H1 (cell line): ENCODE measurements around the gene ZFP36L2. TPM values are rescaled to one million over a fixed set of nuclear protein-coding genes. Genes with fewer than 3 reads are reported as not detected.

ENCODE experiments used
- CTCF ChIA-PET: fragments of 300-600 bp; sonication (Branson Sonifier 250); formaldehyde crosslinking; loops from one replicate; lab custom pipeline; 2021; ENCODE audit not compliant: partially characterized antibody; lab: Charles Lee
- POLR2A ChIA-PET: fragments of 300-600 bp; sonication (Branson Sonifier 250); formaldehyde crosslinking; loops from one replicate; lab custom pipeline; 2021; ENCODE audit warnings: inconsistent platforms; ENCODE audit not compliant: partially characterized antibody; lab: Charles Lee
- DNase-seq, 2 experiments: peaks; one replicate each; pipeline versions ENCODE4 v3.0.0 to v3.0.0-alpha.2; 2010 to 2022; ENCODE audit warnings: low spot score in 2 of 2, low read depth in 1 of 2, mixed read lengths in 1 of 2
- FAIRE-seq: peaks from 2 replicates; lab custom pipeline; 2011; peaks lifted over from hg19 to GRCh38; lab: Jason Lieb, UNC
- H2AFZ ChIP-seq: 2 replicates; pipeline ENCODE4 v1.8.1; 2012; ENCODE audit warnings: low read length, inconsistent platforms
- H2AK5ac ChIP-seq: 2 replicates; pipeline ENCODE4 v1.6.1; 2013; ENCODE audit warnings: low read depth, low read length
- H2BK120ac ChIP-seq: replicated peaks from 2 replicates; pipeline ENCODE3; 2013; ENCODE audit warnings: low read depth, low read length, inconsistent platforms
- H2BK12ac ChIP-seq: 2 replicates; pipeline ENCODE4 v1.6.1; 2013; ENCODE audit warnings: low read depth, low read length
- H2BK15ac ChIP-seq: 2 replicates; pipeline ENCODE4 v1.6.1; 2013; ENCODE audit warnings: low read length
- H2BK20ac ChIP-seq: 2 replicates; pipeline ENCODE4 v1.6.1; 2013; ENCODE audit warnings: low read length
- H2BK5ac ChIP-seq: 2 replicates; pipeline ENCODE4 v1.6.1; 2013; ENCODE audit warnings: low read depth, low read length
- H3K14ac ChIP-seq: 2 replicates; pipeline ENCODE4 v1.6.1; 2013; ENCODE audit warnings: inconsistent platforms; ENCODE audit not compliant: insufficient read length
- H3K18ac ChIP-seq: 2 replicates; pipeline ENCODE4 v1.6.1; 2013; ENCODE audit warnings: low read length; ENCODE audit errors: extremely low read depth
- H3K23ac ChIP-seq: 2 replicates; pipeline ENCODE4 v1.6.1; 2013; ENCODE audit warnings: inconsistent platforms; ENCODE audit not compliant: insufficient read length
- H3K23me2 ChIP-seq: 2 replicates; pipeline ENCODE4 v1.6.1; 2013; ENCODE audit warnings: low read depth, low read length
- H3K27ac ChIP-seq: 2 replicates; pipeline ENCODE4 v1.6.1; 2011; ENCODE audit warnings: low read depth, low read length, inconsistent platforms
- H3K27me3 ChIP-seq, 4 experiments: replicated peaks in 1 of 4; 1 replicate in 1 of 4; 2 replicates in 3 of 4; pipeline versions ENCODE4 v1.6.1 to v1.8.1; 2011 to 2013; ENCODE audit warnings: low read length in 3 of 4, mild to moderate bottlenecking in 3 of 4, inconsistent platforms in 2 of 4, mixed read lengths in 2 of 4, moderate library complexity in 1 of 4; ENCODE audit not compliant: control insufficient read depth in 3 of 4, insufficient read depth in 3 of 4; ENCODE audit errors: extremely low read depth in 1 of 4
- H3K36me3 ChIP-seq, 4 experiments: 2 replicates each; pipeline versions ENCODE4 v1.6.1 to v1.8.1; 2011 to 2013; ENCODE audit warnings: mild to moderate bottlenecking in 4 of 4, low read length in 3 of 4, moderate library complexity in 2 of 4, control low read depth in 1 of 4, inconsistent platforms in 1 of 4; ENCODE audit not compliant: insufficient read depth in 4 of 4, control insufficient read depth in 2 of 4
- H3K4ac ChIP-seq: replicated peaks from 2 replicates; pipeline ENCODE3; 2013; ENCODE audit warnings: low read length, low read depth, mixed read lengths, inconsistent platforms; ENCODE audit not compliant: insufficient read length
- H3K4me1 ChIP-seq, 4 experiments: replicated peaks in 1 of 4; 1 replicate in 1 of 4; 2 replicates in 3 of 4; pipeline versions ENCODE4 v1.6.1 to v1.8.1; 2011 to 2013; ENCODE audit warnings: low read length in 3 of 4, inconsistent platforms in 2 of 4, mixed read lengths in 1 of 4; ENCODE audit not compliant: insufficient read depth in 4 of 4, control insufficient read depth in 3 of 4
- H3K4me2 ChIP-seq, 2 experiments: 2 replicates each; pipeline versions ENCODE4 v1.6.1 to v1.8.1; 2011 to 2013; ENCODE audit warnings: low read depth in 2 of 2, low read length in 2 of 2, control low read depth in 1 of 2, inconsistent platforms in 1 of 2, mild to moderate bottlenecking in 1 of 2; ENCODE audit not compliant: insufficient read depth in 1 of 2
- H3K4me3 ChIP-seq, 4 experiments: fragments of 200-600, 300-600 bp in 1 of 4; sonication (generic), shearing (Covaris generic), sonication (Bioruptor Twin) in 1 of 4; 2 replicates each; pipeline versions ENCODE4 v1.5.1 to v1.8.1; 2011 to 2016; ENCODE audit warnings: low read length in 4 of 4, low read depth in 3 of 4, control low read depth in 2 of 4, inconsistent platforms in 2 of 4, mild to moderate bottlenecking in 2 of 4, mixed read lengths in 1 of 4, moderate library complexity in 1 of 4; ENCODE audit not compliant: insufficient read depth in 2 of 4; ENCODE audit errors: extremely low read depth in 1 of 4
- H3K56ac ChIP-seq: replicated peaks from 2 replicates; pipeline ENCODE3; 2013; ENCODE audit warnings: low read depth, mild to moderate bottlenecking, mixed read lengths, low read length, inconsistent platforms; ENCODE audit not compliant: insufficient read length
- H3K79me1 ChIP-seq: 2 replicates; pipeline ENCODE4 v1.6.1; 2013; ENCODE audit warnings: low read depth, low read length, control low read depth
- H3K79me2 ChIP-seq, 2 experiments: 2 replicates each; pipeline versions ENCODE4 v1.6.1 to v1.8.1; 2012 to 2013; ENCODE audit warnings: low read length in 2 of 2, mild to moderate bottlenecking in 2 of 2, inconsistent platforms in 1 of 2; ENCODE audit not compliant: insufficient read depth in 2 of 2, control insufficient read depth in 1 of 2
- H3K9ac ChIP-seq, 4 experiments: replicated peaks in 1 of 4; 1 replicate in 1 of 4; 2 replicates in 3 of 4; pipeline versions ENCODE4 v1.6.1 to v1.8.1; 2011 to 2013; ENCODE audit warnings: low read depth in 3 of 4, low read length in 3 of 4, control low read depth in 2 of 4, mild to moderate bottlenecking in 2 of 4, moderate library complexity in 2 of 4, inconsistent platforms in 1 of 4; ENCODE audit errors: extremely low read depth in 1 of 4
- H3K9me3 ChIP-seq, 2 experiments: 2 replicates each; pipeline versions ENCODE4 v1.6.1 to v1.8.1; 2012 to 2013; ENCODE audit warnings: mild to moderate bottlenecking in 2 of 2, moderate library complexity in 2 of 2, control low read depth in 1 of 2, inconsistent platforms in 1 of 2, low read depth in 1 of 2, low read length in 1 of 2, mixed read lengths in 1 of 2; ENCODE audit not compliant: insufficient read depth in 2 of 2
- H4K20me1 ChIP-seq, 2 experiments: replicated peaks in 1 of 2; 2 replicates each; pipeline versions ENCODE3 to v1.8.1; 2011 to 2013; ENCODE audit warnings: inconsistent platforms in 2 of 2, low read length in 2 of 2, mild to moderate bottlenecking in 1 of 2; ENCODE audit not compliant: insufficient read depth in 2 of 2, control insufficient read depth in 1 of 2
- H4K5ac ChIP-seq: 2 replicates; pipeline ENCODE4 v1.6.1; 2013; ENCODE audit warnings: low read length, low read depth, mixed read lengths, inconsistent platforms; ENCODE audit not compliant: insufficient read length
- H4K8ac ChIP-seq: 2 replicates; pipeline ENCODE4 v1.8.0; 2013; ENCODE audit warnings: mild to moderate bottlenecking, moderate library complexity, low read length, inconsistent platforms; ENCODE audit not compliant: insufficient read depth; ENCODE audit errors: extremely low read depth
- H4K91ac ChIP-seq: replicated peaks from 2 replicates; pipeline ENCODE3; 2013; ENCODE audit warnings: low read length, mixed read lengths, inconsistent platforms; ENCODE audit not compliant: insufficient read length
- PHF8 ChIP-seq: fragments of 200-600 bp; sonication (generic); conservative IDR thresholded peaks from 2 replicates; pipeline ENCODE4 v1.7.1; 2012; ENCODE audit warnings: low read depth, mild to moderate bottlenecking, inconsistent platforms, low read length, moderate library complexity
- TEAD4 ChIP-seq: IDR thresholded peaks from 2 replicates; pipeline ENCODE4 v1.6.1; 2012; ENCODE audit warnings: low read depth, low read length, inconsistent platforms, mixed read lengths
- WGBS, 2 experiments: shearing (Covaris generic) in 1 of 2; methylation state at CpG; one replicate each; pipeline versions ENCODE4 v1.1.6 to v1.1.7; 2013 to 2015; ENCODE audit warnings: low lambda C conversion rate in 2 of 2, mixed read lengths in 2 of 2, inconsistent platforms in 1 of 2, low coverage in 1 of 2, missing lambda C conversion rate in 1 of 2; ENCODE audit not compliant: insufficient replicate concordance in 2 of 2, insufficient coverage in 1 of 2, insufficient read length in 1 of 2; ENCODE audit errors: extremely low coverage in 1 of 2, missing lambda C conversion rate in 1 of 2; 5-methylcytosine and 5-hydroxymethylcytosine counted together
- polyA plus RNA-seq, 7 experiments: library from polyadenylated mRNA; depleted of rRNA in 3 of 7; stranded (reverse) in 5 of 7; unstranded in 2 of 7; fragments of >200 nt in 5 of 7; fragments of 200-250 nt in 2 of 7; gene quantifications; 1 replicate in 5 of 7; 2 replicates in 1 of 7; 4 replicates in 1 of 7; pipeline versions ENCODE4 v1.2.1 to v1.2.3, GENCODE V29; 2011 to 2013; ENCODE audit warnings: missing spikeins in 2 of 7, mixed read lengths in 2 of 7
- total RNA-seq: library from RNA; stranded (reverse); fragmentation: NEBNext Ultra II Directional; extraction: Animal tissue kit (Norgen Biotek cat#: 25700); gene quantifications from 2 replicates; pipeline ENCODE4 v1.2.1, GENCODE V29; 2021

The ZFP36L2 gene
- total and polyA plus RNA-seq, 2 of the 8 experiments (the other 6 are each of a cell fraction or from before 2014, with no cell fraction given): 13.4 to 102 TPM

- Histone ChIP-seq H3K79me1 (no peaks in the 10 kb centered on the region), H3K56ac (peak overlapping the region; percentile 28), H3K4me1 (peaks cover 8 to 27% (median 18%) of the 10 kb centered on the region in 4 experiments), H3K4me3 (peak overlapping the region; percentile 68 to 88 (median 85)), H2BK5ac (peak overlapping the region; percentile 87; the same call in 1 of the 2 replicates), H4K91ac (no peak overlapping the region), H2BK120ac (no peak overlapping the region), H2AK5ac (no peak overlapping the region), H2BK20ac (no peak overlapping the region), H3K27ac (no peak overlapping the region), H3K36me3 (peaks cover 2 to 35% (median 17%) of the 10 kb centered on the region in 4 experiments; a peak in 6 of 8 replicates), H2BK15ac (no peak overlapping the region), H2AFZ (no peak overlapping the region), H3K4me2 (peak overlapping the region; percentile 78 to 80), H3K18ac (peak overlapping the region; percentile 44; the same call in 1 of the 2 replicates), H4K20me1 (peaks cover 11% of the 10 kb centered on the region in 2 experiments), H3K4ac (no peak overlapping the region), H3K9me3 (no peaks in the 10 kb centered on the region), H3K9ac (peak overlapping the region in 2 of 4 experiments; percentile 3 to 85; a peak in 3 of 7 replicates), H3K14ac (no peak overlapping the region), H4K8ac (peak overlapping the region; percentile 76), H3K27me3 (no peaks in the 10 kb centered on the region), H3K23ac (no peak overlapping the region), H3K79me2 (peaks cover 17 to 60% of the 10 kb centered on the region in 2 experiments), H4K5ac (peak overlapping the region; percentile 75), H2BK12ac (no peak overlapping the region), H3K23me2 (peaks cover 3% of the 10 kb centered on the region)
- TF ChIP-seq TEAD4 (no peak), PHF8 (0 out of 2 replicates have a peak, but pooled peaks have one; percentile 25)
- ChIA-PET CTCF (interaction anchor here (0.6 to 7.4 kb wide), 23 partner anchors 10 to 451 kb away, joined by 3 to 91 read pairs (median 4); no protein-coding TSS in a partner anchor), POLR2A (interaction anchor here (0.5 to 8.6 kb wide), 10 partner anchors 10 to 97 kb away, joined by 3 to 52 read pairs (median 4); no protein-coding TSS in a partner anchor)
- WGBS, 2 experiments: 3% methylated on average over 47 of the region's 74 CpGs; no CpG with 5 or more reads in 1 of the 2 experiments
- FAIRE-seq: no peak
- DNase-seq: peak in 1 of 2 experiments; percentile 66
These were observed 1.8 kb downstream of the ZFP36L2 start for GRCh38 chr2:43224571-43225092.
